Activated CD4-positive, alpha-beta T cell treated with anti-CD3 and anti-CD28 coated beads for 36 hours (primary cell): ENCODE data around the gene SLC44A1. TPM values are rescaled to one million over a fixed set of nuclear protein-coding genes. Genes with fewer than 3 reads are reported as not detected.

ENCODE experiments used
- ATAC-seq: fragments of 200-7000 bp; cut with Tn5 transposase; one replicate; pipeline ENCODE4 v1.10.0; 2021; ENCODE audit warnings: mild to moderate bottlenecking, moderate library complexity
- CTCF ChIA-PET: fragments of 350-600 bp; sonication (Branson Sonifier 250); formaldehyde crosslinking; loops from one replicate; lab custom pipeline; 2021; ENCODE audit warnings: antibody characterized with exemption; lab: Charles Lee
- POLR2A ChIA-PET: fragments of 350-600 bp; sonication (Branson Sonifier 250); formaldehyde crosslinking; loops from one replicate; lab custom pipeline; 2021; ENCODE audit warnings: antibody characterized with exemption, inconsistent platforms; lab: Charles Lee
- DNase-seq: peaks from one replicate; pipeline ENCODE4 v3.0.0-alpha.2; 2020
- H3K27ac Mint-ChIP-seq: one replicate; pipeline ENCODE4 v1.8.0; 2021; ENCODE audit warnings: mixed read lengths
- H3K27me3 Mint-ChIP-seq: one replicate; pipeline ENCODE4 v1.8.0; 2021; ENCODE audit warnings: mixed read lengths
- H3K36me3 Mint-ChIP-seq: one replicate; pipeline ENCODE4 v1.8.0; 2021; ENCODE audit warnings: low read depth, mixed read lengths
- H3K4me1 Mint-ChIP-seq: one replicate; pipeline ENCODE4 v1.8.0; 2021; ENCODE audit warnings: mixed read lengths
- H3K4me3 Mint-ChIP-seq: one replicate; pipeline ENCODE4 v1.8.0; 2021; ENCODE audit warnings: mild to moderate bottlenecking, moderate library complexity, mixed read lengths
- H3K9me3 Mint-ChIP-seq: one replicate; pipeline ENCODE4 v1.8.0; 2021; ENCODE audit warnings: low read depth, mixed read lengths
- intact Hi-C, 2 experiments: fragments of 100-400 bp; cut with DNase I in 1 of 2; cut with micrococcal nuclease in 1 of 2; formaldehyde crosslinking; loops; one replicate each; pipeline versions ENCODE4 v1.14.2 to v1.15.1; 2022 to 2024; cut with DNase I, micrococcal nuclease
- total RNA-seq, 2 experiments: library from RNA; stranded (reverse); gene quantifications; one replicate each; pipeline ENCODE4 v1.2.3, GENCODE V29; 2021

The SLC44A1 gene
- total RNA-seq, 2 experiments from 2014 or later = 9.7 to 10.4 TPM

DNA sequence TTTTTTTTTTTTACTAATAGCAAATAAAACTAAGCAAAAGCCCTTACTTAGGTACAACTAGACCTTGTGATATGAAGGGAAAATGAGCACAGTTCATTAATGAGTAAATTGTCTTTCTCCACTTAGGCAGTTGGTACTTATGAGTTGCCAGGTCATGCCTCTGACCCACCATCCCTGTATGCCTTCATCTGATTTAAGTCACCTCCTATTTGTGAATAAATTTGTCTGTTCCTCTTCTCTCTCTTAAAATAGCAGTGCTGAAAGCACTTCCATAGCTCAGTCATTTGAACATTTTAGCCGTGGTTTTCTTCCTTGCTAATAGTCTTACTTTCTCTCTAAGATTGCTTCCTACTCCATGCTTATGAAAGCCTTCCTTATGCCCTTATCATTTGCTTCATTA is 61.4 kb downstream of the SLC44A1 start:
- H3K9me3 Mint-ChIP-seq = no peaks in the 10 kb centered on the region
- peaks cover 11% of the 10 kb centered on the region for H3K36me3 Mint-ChIP-seq
- ChIA-PET POLR2A (interaction anchor here (0.6 kb wide), 1 partner anchor 62 kb away, joined by 4 read pairs; the partner anchor contains the start of gene SLC44A1), CTCF (no interaction called here)
- no peak overlapping the region for H3K4me3 Mint-ChIP-seq
- ATAC-seq (no peak), DNase-seq (no peak)
- H3K27ac Mint-ChIP-seq = no peak overlapping the region
- no peaks in the 10 kb centered on the region for H3K27me3 Mint-ChIP-seq
- peaks cover 4% of the 10 kb centered on the region for H3K4me1 Mint-ChIP-seq
- intact Hi-C loops = no loop called here

DNA sequence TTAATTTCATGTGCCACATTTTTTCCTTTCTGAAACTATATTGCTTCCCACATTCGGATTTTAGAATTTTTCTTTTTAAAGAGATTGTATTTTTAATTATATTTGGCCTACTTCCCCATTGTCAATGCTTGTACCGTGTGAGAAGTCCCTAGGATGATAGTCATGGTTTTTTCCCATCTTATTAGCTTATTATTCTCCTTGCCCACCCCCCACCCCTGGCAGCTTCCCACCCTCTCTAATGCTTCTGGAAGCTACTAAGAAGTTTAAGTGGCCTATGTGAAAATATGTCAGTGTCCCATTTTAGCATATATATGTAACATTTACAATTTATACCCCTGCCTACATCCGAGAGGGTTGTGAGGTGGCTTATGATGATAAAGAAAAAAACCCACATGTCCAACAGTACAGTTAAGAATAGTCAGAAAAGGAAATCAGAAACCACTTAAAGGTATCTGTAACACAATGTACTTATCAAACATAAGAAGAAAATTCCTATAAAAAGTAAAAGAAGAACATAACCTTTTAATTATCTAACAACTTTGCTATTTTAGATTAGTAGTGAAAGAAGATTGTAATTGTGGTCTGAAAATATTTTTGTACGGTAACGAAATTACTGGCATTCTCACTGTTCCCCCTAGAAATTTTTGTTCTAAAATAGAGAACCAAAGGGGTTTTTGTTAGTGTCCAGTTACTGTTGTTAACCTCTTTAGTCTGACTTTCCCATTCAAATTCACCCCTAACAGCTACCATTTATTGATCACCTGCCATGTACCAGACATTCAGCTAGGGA is 62.1 kb downstream of the SLC44A1 start:
- Mint-ChIP-seq H3K27ac (no peak overlapping the region), H3K27me3 (no peaks in the 10 kb centered on the region), H3K36me3 (peaks cover 9% of the 10 kb centered on the region), H3K4me3 (no peak overlapping the region), H3K9me3 (no peaks in the 10 kb centered on the region), H3K4me1 (peaks cover 4% of the 10 kb centered on the region)
- no peak for DNase-seq
- intact Hi-C loops = no loop called here
- POLR2A ChIA-PET = no interaction called here
- CTCF ChIA-PET = interaction anchor here (0.7 to 1.4 kb wide), 2 partner anchors 9 to 44 kb away, joined by 3 to 7 read pairs; no protein-coding TSS in a partner anchor
- no peak for ATAC-seq

DNA sequence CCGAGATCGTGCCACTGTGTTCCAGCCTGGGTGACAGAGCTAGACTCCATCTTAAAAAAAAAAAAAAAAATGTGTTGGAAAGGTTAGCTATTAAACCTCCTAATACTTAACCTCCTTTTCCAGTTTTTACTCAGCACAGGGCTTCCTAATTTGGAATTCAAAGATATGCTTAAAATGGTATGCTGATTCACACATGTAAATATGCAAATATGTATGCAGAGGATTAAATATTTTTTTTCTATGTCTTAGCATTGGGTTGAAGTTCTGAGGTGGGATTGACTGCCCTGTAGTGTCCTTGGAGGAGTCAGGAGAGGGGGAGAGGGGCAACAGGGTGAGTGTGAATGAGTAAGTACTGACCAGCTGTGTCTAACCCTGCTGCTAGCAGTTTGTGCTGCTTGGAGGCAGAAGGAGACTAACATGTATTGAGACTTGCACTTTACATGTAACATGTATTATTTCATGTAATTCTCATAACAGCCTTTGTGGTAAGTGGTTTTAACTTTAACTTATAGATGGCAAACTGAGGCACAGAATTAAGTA is 63.2 kb downstream of the SLC44A1 start:
- no peak overlapping the region for H3K27ac Mint-ChIP-seq
- H3K9me3 Mint-ChIP-seq = no peaks in the 10 kb centered on the region
- H3K4me1 Mint-ChIP-seq = peaks cover 4% of the 10 kb centered on the region
- no peak overlapping the region for H3K4me3 Mint-ChIP-seq
- ChIA-PET POLR2A (no interaction called here), CTCF (interaction anchor here (0.7 to 1.4 kb wide), 2 partner anchors 10 to 46 kb away, joined by 3 to 7 read pairs; no protein-coding TSS in a partner anchor)
- peaks cover 7% of the 10 kb centered on the region for H3K36me3 Mint-ChIP-seq
- no peak for DNase-seq
- no peaks in the 10 kb centered on the region for H3K27me3 Mint-ChIP-seq
- intact Hi-C loops = no loop called here
- ATAC-seq = no peak

DNA sequence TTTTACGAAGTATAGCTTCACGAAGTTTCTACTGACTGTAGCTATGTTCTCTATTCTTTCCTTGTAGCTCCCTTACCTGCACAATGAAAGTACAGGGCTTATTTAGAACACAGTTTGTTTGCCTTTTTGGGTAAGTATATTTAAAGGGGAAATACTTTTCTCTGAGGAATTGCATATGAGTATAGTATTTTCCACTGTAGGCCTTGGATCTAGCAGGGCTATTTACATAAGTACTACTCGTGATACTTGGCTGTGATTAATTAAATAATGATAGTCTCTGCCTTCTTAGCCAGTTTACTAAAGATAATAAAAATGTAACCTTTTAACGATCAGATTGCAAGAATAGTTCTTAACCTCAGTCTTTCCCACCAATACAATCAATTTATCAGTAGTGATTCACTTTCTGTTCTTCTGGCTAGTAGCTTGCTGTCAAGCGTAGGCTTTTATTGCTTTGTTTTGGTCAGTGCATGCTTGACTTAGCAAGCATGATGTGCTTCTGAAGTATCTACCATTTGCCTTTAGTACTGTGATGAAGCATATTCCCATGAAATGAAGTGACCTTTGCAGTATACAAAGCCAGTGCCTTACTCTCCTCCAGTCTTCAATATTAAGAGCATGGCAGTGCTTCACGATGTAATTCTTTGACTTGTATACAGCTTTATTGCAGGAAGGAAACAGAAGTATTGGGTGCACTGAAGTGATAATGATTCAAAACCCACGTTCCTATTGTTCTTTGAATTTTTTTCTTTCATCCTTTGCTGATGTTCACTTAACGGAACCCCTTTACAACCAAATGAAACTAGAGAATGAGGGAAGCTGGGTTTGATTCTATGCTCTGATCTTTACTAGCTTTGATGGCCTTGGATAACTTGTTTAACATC is 64.2 kb downstream of the SLC44A1 start:
- H3K27ac Mint-ChIP-seq = no peak overlapping the region
- H3K9me3 Mint-ChIP-seq = no peaks in the 10 kb centered on the region
- ChIA-PET POLR2A (no interaction called here), CTCF (interaction anchor here (0.5 to 1.0 kb wide), 4 partner anchors 11 to 470 kb away, joined by 3 read pairs; no protein-coding TSS in a partner anchor)
- DNase-seq (no peak), ATAC-seq (no peak)
- no peaks in the 10 kb centered on the region for H3K27me3 Mint-ChIP-seq
- H3K4me1 Mint-ChIP-seq = peaks cover 4% of the 10 kb centered on the region
- peaks cover 3% of the 10 kb centered on the region for H3K36me3 Mint-ChIP-seq
- no peak overlapping the region for H3K4me3 Mint-ChIP-seq
- intact Hi-C loops = no loop called here

DNA sequence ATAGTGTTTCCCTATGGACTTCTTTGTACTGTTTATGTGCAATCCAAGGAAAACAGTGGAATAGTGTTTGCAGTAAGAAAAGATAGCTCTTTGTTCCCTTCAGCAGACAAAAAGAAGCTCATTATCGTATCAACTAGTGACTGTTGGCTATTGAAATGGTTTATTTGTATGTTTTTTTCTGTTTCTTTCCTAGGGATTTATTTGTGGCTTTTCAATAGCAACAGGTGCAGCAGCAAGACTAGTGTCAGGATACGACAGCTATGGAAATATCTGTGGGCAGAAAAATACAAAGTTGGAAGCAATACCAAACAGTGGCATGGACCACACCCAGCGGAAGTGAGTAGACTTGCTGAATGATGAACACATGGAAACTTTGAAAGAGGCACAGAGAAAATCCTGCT is 65.1 kb downstream of the SLC44A1 start:
- intact Hi-C loops = no loop called here
- ChIA-PET CTCF (interaction anchor here (0.5 to 1.0 kb wide), 3 partner anchors 11 to 29 kb away, joined by 3 read pairs; no protein-coding TSS in a partner anchor), POLR2A (interaction anchor here (0.6 kb wide), 1 partner anchor 63 kb away, joined by 3 read pairs; no protein-coding TSS in a partner anchor)
- no peak overlapping the region for H3K27ac Mint-ChIP-seq
- no peak for DNase-seq
- ATAC-seq = no peak
- no peaks in the 10 kb centered on the region for H3K9me3 Mint-ChIP-seq
- H3K36me3 Mint-ChIP-seq = peaks cover 3% of the 10 kb centered on the region
- H3K27me3 Mint-ChIP-seq = no peaks in the 10 kb centered on the region
- no peak overlapping the region for H3K4me3 Mint-ChIP-seq
- peaks cover 4% of the 10 kb centered on the region for H3K4me1 Mint-ChIP-seq

DNA sequence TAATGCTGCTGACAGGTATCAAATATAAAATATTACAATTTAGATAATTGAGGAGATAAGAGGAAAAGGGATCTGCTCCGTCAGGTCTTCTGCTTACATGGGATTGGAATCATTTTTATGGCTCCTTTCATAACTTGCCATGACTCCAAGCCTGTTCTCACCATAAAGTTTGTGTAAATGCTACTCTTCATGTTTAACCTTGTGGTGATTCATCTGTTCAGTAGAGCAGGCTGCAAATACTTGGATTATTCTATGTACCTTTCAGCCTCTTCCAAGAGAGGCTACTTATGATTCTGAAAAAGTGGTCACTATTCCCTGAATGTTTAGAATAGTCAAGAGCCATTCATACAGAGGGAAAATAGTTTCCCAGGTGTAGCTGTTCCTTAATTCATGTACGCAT is 66.9 kb downstream of the SLC44A1 start:
- CTCF ChIA-PET = interaction anchor here (1.4 kb wide), 1 partner anchor 8 kb away, joined by 3 read pairs; no protein-coding TSS in a partner anchor
- Mint-ChIP-seq H3K9me3 (no peaks in the 10 kb centered on the region), H3K4me1 (peaks cover 4% of the 10 kb centered on the region), H3K36me3 (peaks cover 3% of the 10 kb centered on the region), H3K4me3 (no peak overlapping the region), H3K27me3 (no peaks in the 10 kb centered on the region), H3K27ac (no peak overlapping the region)
- intact Hi-C loops = no loop called here
- DNase-seq (no peak), ATAC-seq (no peak)
- POLR2A ChIA-PET = no interaction called here

DNA sequence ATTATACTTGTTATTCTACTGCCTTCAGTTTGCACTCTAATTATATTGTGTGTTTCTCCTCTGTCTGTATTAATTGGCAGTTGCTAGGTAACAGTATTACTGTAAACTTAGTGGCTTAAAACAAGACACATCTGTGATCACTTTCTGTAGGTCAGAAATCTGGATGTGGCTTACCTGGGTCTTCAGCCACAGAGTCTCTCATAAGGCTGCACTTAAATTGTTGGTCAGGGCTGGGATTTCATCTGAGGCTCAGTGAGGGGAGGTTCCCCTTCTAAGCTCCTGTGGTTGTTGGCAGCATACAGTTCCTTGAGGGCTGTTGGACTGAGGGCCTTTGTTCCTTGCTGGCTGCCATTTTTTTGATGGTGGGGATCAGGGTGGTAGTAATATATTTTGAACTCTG is 68.8 kb downstream of the SLC44A1 start:
- intact Hi-C loops = no loop called here
- ATAC-seq = no peak
- H3K27ac Mint-ChIP-seq = no peak overlapping the region
- H3K36me3 Mint-ChIP-seq = peaks cover 3% of the 10 kb centered on the region
- POLR2A ChIA-PET = no interaction called here
- no peaks in the 10 kb centered on the region for H3K27me3 Mint-ChIP-seq
- peaks cover 4% of the 10 kb centered on the region for H3K4me1 Mint-ChIP-seq
- H3K9me3 Mint-ChIP-seq = no peaks in the 10 kb centered on the region
- no peak overlapping the region for H3K4me3 Mint-ChIP-seq
- no peak for DNase-seq
- CTCF ChIA-PET = no interaction called here

DNA sequence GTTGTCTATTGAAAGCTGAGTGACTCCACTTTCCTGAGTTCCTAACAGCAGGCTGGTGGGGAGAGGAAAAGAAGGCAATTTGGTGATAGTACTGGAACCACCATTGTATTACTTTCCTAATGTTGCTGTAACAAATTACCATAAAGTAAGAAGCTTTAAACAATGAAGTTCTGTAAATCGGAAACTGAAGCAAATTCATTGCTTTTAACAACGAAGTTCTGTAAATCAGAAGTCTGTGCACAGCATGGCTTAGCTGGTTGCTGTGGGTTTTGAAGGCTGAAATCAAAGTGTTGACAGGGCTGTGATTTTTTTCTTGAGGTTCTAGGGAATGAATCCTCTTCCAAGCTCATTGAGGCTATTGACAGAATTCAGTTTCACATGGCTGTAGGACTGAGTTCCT is 72.3 kb downstream of the SLC44A1 start:
- peaks cover 1% of the 10 kb centered on the region for H3K36me3 Mint-ChIP-seq
- H3K27me3 Mint-ChIP-seq = no peaks in the 10 kb centered on the region
- POLR2A ChIA-PET = no interaction called here
- H3K27ac Mint-ChIP-seq = no peak overlapping the region
- no peak overlapping the region for H3K4me3 Mint-ChIP-seq
- intact Hi-C loops = no loop called here
- H3K4me1 Mint-ChIP-seq = no peaks in the 10 kb centered on the region
- CTCF ChIA-PET = no interaction called here
- no peaks in the 10 kb centered on the region for H3K9me3 Mint-ChIP-seq
- no peak for ATAC-seq
- no peak for DNase-seq

DNA sequence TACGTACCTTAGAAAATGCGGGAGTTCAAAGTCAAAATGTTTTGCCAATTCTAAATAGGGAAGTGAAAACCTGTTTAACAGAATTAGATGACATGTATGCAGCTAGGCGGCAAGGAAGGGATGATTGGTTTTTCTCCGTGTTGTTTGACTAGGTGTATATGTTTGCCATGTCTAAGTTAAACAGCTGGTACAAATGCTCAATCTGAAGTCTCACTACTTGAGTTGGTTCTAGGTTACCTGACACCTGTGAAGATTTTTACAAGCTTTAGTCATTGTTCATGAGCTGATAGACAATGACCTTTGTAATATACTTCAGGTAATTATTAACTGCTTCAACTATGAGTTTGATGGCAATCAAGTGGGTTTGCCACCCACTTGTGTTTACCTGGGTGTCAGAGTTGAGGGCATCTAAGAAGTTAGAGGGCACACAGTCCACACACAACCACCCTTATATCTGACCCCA is 74.3 kb downstream of the SLC44A1 start:
- H3K9me3 Mint-ChIP-seq = no peaks in the 10 kb centered on the region
- ATAC-seq = no peak
- ChIA-PET CTCF (interaction anchor here (0.6 kb wide), 1 partner anchor 37 kb away, joined by 4 read pairs; no protein-coding TSS in a partner anchor), POLR2A (no interaction called here)
- no peak overlapping the region for H3K4me3 Mint-ChIP-seq
- H3K27ac Mint-ChIP-seq = no peak overlapping the region
- H3K36me3 Mint-ChIP-seq = peaks cover 1% of the 10 kb centered on the region
- no peaks in the 10 kb centered on the region for H3K27me3 Mint-ChIP-seq
- intact Hi-C loops = no loop called here
- H3K4me1 Mint-ChIP-seq = no peaks in the 10 kb centered on the region
- no peak for DNase-seq

DNA sequence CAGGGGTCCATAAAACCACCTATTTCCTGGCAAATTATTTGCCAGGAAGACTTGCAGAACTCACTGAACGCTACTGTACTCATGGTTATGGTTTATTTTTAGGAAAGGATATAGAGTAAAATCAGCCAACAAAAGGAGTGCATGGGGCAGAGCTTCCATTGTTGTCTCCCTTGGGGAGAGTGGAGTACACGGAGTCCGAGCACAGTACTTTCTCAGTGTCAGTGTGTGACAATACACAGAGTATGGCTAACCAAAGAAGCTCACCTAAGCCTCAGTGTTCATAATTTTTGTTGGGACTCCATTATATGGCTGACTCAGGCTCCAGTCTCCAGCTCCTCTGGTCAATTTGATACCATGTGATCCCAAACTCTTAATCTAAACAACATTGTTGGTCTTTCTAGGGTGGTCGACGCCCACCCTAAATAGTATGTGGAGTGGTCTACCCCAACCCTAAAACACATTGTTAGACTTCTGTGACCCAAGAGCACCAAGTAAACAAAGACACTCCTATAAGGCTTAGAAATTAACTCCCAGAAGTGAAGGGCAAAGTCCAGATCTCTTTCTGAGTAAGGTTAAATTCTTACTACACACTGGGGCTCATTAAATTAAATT is 74.9 kb downstream of the SLC44A1 start:
- ATAC-seq (no peak), DNase-seq (no peak)
- intact Hi-C loops = no loop called here
- no peaks in the 10 kb centered on the region for H3K9me3 Mint-ChIP-seq
- CTCF ChIA-PET = interaction anchor here (0.6 kb wide), 1 partner anchor 36 kb away, joined by 4 read pairs; no protein-coding TSS in a partner anchor
- POLR2A ChIA-PET = no interaction called here
- no peaks in the 10 kb centered on the region for H3K27me3 Mint-ChIP-seq
- H3K4me1 Mint-ChIP-seq = no peaks in the 10 kb centered on the region
- H3K27ac Mint-ChIP-seq = no peak overlapping the region
- peaks cover 1% of the 10 kb centered on the region for H3K36me3 Mint-ChIP-seq
- H3K4me3 Mint-ChIP-seq = no peak overlapping the region

DNA sequence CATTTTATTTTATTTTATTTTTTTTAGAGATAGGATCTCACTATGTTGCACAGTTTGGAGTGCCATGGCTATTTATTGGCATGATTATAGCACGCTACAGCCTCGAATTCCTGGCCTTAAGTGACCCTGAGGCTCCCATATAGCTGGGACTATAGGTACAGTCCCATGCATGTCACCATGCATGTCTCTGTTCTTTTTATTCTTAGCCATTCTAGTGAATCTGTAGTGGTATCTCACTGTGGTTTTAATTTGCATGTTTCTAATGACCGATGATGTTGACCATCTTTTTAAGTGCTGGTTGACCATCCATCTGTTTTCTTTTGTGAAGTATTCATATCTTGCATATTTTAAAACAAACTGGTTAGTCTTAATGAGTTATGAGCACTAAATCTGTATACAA is 76.1 kb downstream of the SLC44A1 start:
- Mint-ChIP-seq H3K4me3 (no peak overlapping the region), H3K9me3 (no peaks in the 10 kb centered on the region), H3K27ac (no peak overlapping the region), H3K27me3 (no peaks in the 10 kb centered on the region), H3K4me1 (no peaks in the 10 kb centered on the region), H3K36me3 (peaks cover 1% of the 10 kb centered on the region)
- intact Hi-C loops = no loop called here
- ChIA-PET CTCF (interaction anchor here (0.6 kb wide), 1 partner anchor 330 kb away, joined by 3 read pairs; no protein-coding TSS in a partner anchor), POLR2A (no interaction called here)
- no peak for DNase-seq
- ATAC-seq = no peak
